ENCODE measurements around the gene PKN1. TPM values are rescaled to one million over a fixed set of nuclear protein-coding genes. Genes with fewer than 3 reads are reported as not detected.

Gene PKN1
- total and polyA plus RNA-seq, 10 of the 15 experiments (the other 5 are each of a cell fraction or from before 2014, with no cell fraction given): 1.0 to 189 (median 52.7) TPM

GRCh38 chr19:14383661-14384555 is 49.2 kb upstream of the PKN1 start (continued):
- TF ChIP-seq NR2C1 (IDR thresholded peaks at IDR 0.05) (no peak), SPI1 (IDR thresholded peaks at IDR 0.05; ENCODE audit: borderline replicate concordance, insufficient read depth, low read depth, low read length) (peak; percentile 100), HCFC1 (IDR thresholded peaks at IDR 0.05; ENCODE audit: low read length) (no peak), CBX5 (IDR thresholded peaks at IDR 0.05; ENCODE audit: low read depth) (no peak), REST (IDR thresholded peaks at IDR 0.05; ENCODE audit: low read depth, low read length) (no peak), CBX3 (IDR thresholded peaks at IDR 0.05; ENCODE audit: borderline replicate concordance, low read depth) (no peak), DPF2 (IDR thresholded peaks at IDR 0.05) (peak; percentile 98), EGR1 (IDR thresholded peaks at IDR 0.05; ENCODE audit: borderline replicate concordance in 1 of 2, low read depth in 2 of 2, low read length in 2 of 2) (peak in 1 of 2 experiments; percentile 86; a peak in 1 of 3 replicates), POU2F2 (IDR thresholded peaks at IDR 0.05; ENCODE audit: borderline replicate concordance, low read depth, low read length) (no peak), FOS (IDR thresholded peaks at IDR 0.05; ENCODE audit: borderline replicate concordance, extremely low read depth, insufficient read length) (no peak), CHD2 (IDR thresholded peaks at IDR 0.05; ENCODE audit: borderline replicate concordance, low read depth, low read length) (peak; percentile 30; the same call in 1 of the 2 replicates), RELA (IDR thresholded peaks at IDR 0.05; ENCODE audit: borderline replicate concordance, partially characterized antibody) (peak; percentile 91), ZNF217 (IDR thresholded peaks at IDR 0.05) (peak; percentile 78; the same call in 1 of the 2 replicates), RCOR1 (conservative IDR thresholded peaks at IDR 0.05; ENCODE audit: low read depth, low read length) (no peak), ZNF687 (IDR thresholded peaks at IDR 0.05) (0 out of 2 replicates have a peak, but pooled peaks have one; percentile 35), ZZZ3 (IDR thresholded peaks at IDR 0.05; ENCODE audit: control insufficient read depth, insufficient read length, low read depth) (no peak), LARP7 (IDR thresholded peaks at IDR 0.05) (no peak), NFIC (IDR thresholded peaks at IDR 0.05; ENCODE audit: low read depth, low read length) (peak; percentile 91), POLR2AphosphoS5 (IDR thresholded peaks at IDR 0.05; ENCODE audit: low read length) (peak; percentile 78; the same call in 1 of the 2 replicates)
- TF ChIP-seq, protein P1, sequence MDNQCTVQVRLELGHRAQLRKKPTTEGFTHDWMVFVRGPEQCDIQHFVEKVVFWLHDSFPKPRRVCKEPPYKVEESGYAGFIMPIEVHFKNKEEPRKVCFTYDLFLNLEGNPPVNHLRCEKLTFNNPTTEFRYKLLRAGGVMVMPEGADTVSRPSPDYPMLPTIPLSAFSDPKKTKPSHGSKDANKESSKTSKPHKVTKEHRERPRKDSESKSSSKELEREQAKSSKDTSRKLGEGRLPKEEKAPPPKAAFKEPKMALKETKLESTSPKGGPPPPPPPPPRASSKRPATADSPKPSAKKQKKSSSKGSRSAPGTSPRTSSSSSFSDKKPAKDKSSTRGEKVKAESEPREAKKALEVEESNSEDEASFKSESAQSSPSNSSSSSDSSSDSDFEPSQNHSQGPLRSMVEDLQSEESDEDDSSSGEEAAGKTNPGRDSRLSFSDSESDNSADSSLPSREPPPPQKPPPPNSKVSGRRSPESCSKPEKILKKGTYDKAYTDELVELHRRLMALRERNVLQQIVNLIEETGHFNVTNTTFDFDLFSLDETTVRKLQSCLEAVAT (IDR thresholded peaks at IDR 0.05): peak; percentile 73

Measured in GM12878 (cell line).